Liver (tissue), 9 donors: Measurements from ENCODE around the gene PTPA. TPM values are rescaled to one million over a fixed set of nuclear protein-coding genes. Genes with fewer than 3 reads are reported as not detected.

Experiments
- DNase-seq: peaks from one replicate; pipeline ENCODE4 v3.0.0-alpha.2; 2017; ENCODE audit warnings: low spot score
- H3K27ac ChIP-seq, 2 donors: one replicate each; pipeline ENCODE4 v1.7.0; 2013; ENCODE audit warnings: inconsistent platforms in 2 of 2, low read length in 2 of 2, control low read depth in 1 of 2, low read depth in 1 of 2, mild to moderate bottlenecking in 1 of 2
- H3K27me3 ChIP-seq, 4 donors: one replicate each; pipeline versions ENCODE4 v1.6.1 to v1.7.0; 2013; ENCODE audit warnings: low read length in 3 of 4, inconsistent platforms in 1 of 4, mild to moderate bottlenecking in 1 of 4, moderate library complexity in 1 of 4; ENCODE audit not compliant: control insufficient read depth in 4 of 4, insufficient read depth in 4 of 4
- H3K36me3 ChIP-seq, 4 donors: one replicate each; pipeline versions ENCODE4 v1.6.1 to v1.7.0; 2013; ENCODE audit warnings: low read length in 3 of 4, mild to moderate bottlenecking in 3 of 4, low read depth in 1 of 4, moderate library complexity in 1 of 4; ENCODE audit not compliant: control insufficient read depth in 4 of 4, insufficient read depth in 3 of 4
- H3K4me1 ChIP-seq, 4 donors: one replicate each; pipeline versions ENCODE4 v1.6.1 to v1.7.0; 2013; ENCODE audit warnings: low read length in 3 of 4, mild to moderate bottlenecking in 3 of 4, moderate library complexity in 1 of 4; ENCODE audit not compliant: control insufficient read depth in 4 of 4, insufficient read depth in 4 of 4
- H3K4me3 ChIP-seq, 3 donors: one replicate each; pipeline versions ENCODE4 v1.6.1 to v1.7.0; 2013; ENCODE audit warnings: low read length in 3 of 3, control low read depth in 1 of 3, low read depth in 1 of 3, mild to moderate bottlenecking in 1 of 3
- H3K9ac ChIP-seq, 2 donors: one replicate each; pipeline ENCODE4 v1.7.0; 2013; ENCODE audit warnings: low read length in 2 of 2, mild to moderate bottlenecking in 2 of 2, moderate library complexity in 2 of 2, control low read depth in 1 of 2, low read depth in 1 of 2
- H3K9me3 ChIP-seq, 4 donors: one replicate each; pipeline versions ENCODE4 v1.6.1 to v1.7.0; 2013; ENCODE audit warnings: low read length in 3 of 4; ENCODE audit not compliant: control insufficient read depth in 4 of 4
- ATF3 ChIP-seq: IDR thresholded peaks from 2 replicates; pipeline ENCODE4 v1.6.1; 2016; ENCODE audit warnings: antibody characterized with exemption
- CTCF ChIP-seq: fragments of 150-350 bp; IDR thresholded peaks from 2 replicates; pipeline ENCODE4 v1.5.1; 2017; ENCODE audit warnings: improper control_type of control experiment, low read depth, low read length; ENCODE audit not compliant: missing input control
- EGR1 ChIP-seq, 2 donors: IDR thresholded peaks; 2 replicates each; pipeline ENCODE4 v1.6.1; 2016 to 2018; ENCODE audit warnings: antibody characterized with exemption in 2 of 2, low read depth in 2 of 2
- FOXA1 ChIP-seq: IDR thresholded peaks from 2 replicates; pipeline ENCODE4 v1.6.1; 2016; ENCODE audit warnings: antibody characterized with exemption
- FOXA2 ChIP-seq: IDR thresholded peaks from 2 replicates; pipeline ENCODE4 v1.6.1; 2016; ENCODE audit warnings: antibody characterized with exemption
- HNF4G ChIP-seq: IDR thresholded peaks from 2 replicates; pipeline ENCODE4 v1.6.1; 2016; ENCODE audit warnings: antibody characterized with exemption
- JUND ChIP-seq, 2 donors: IDR thresholded peaks; 2 replicates each; pipeline ENCODE4 v1.6.1; 2016; ENCODE audit warnings: antibody characterized with exemption in 2 of 2
- MAX ChIP-seq: IDR thresholded peaks from 2 replicates; pipeline ENCODE4 v1.6.1; 2016; ENCODE audit warnings: antibody characterized with exemption
- NR2F2 ChIP-seq: IDR thresholded peaks from 2 replicates; pipeline ENCODE4 v1.6.1; 2016; ENCODE audit warnings: antibody characterized with exemption
- RAD21 ChIP-seq, 2 donors: IDR thresholded peaks; 2 replicates each; pipeline ENCODE4 v1.6.1; 2016; ENCODE audit warnings: antibody characterized with exemption in 2 of 2, mild to moderate bottlenecking in 2 of 2
- REST ChIP-seq: IDR thresholded peaks from 2 replicates; pipeline ENCODE4 v1.6.1; 2016; ENCODE audit warnings: antibody characterized with exemption, mild to moderate bottlenecking
- RXRA ChIP-seq, 2 donors: IDR thresholded peaks; 2 replicates each; pipeline ENCODE4 v1.6.1; 2017 to 2018; ENCODE audit warnings: antibody characterized with exemption in 2 of 2, mild to moderate bottlenecking in 1 of 2
- SP1 ChIP-seq: IDR thresholded peaks from 2 replicates; pipeline ENCODE4 v1.6.1; 2018; ENCODE audit warnings: antibody characterized with exemption, mild to moderate bottlenecking
- TAF1 ChIP-seq: conservative IDR thresholded peaks from 2 replicates; pipeline ENCODE4 v1.6.1; 2016; ENCODE audit warnings: antibody characterized with exemption, mild to moderate bottlenecking
- YY1 ChIP-seq: IDR thresholded peaks from 2 replicates; pipeline ENCODE4 v1.6.1; 2016; ENCODE audit warnings: antibody characterized with exemption, mild to moderate bottlenecking
- ZBTB33 ChIP-seq: IDR thresholded peaks from 2 replicates; pipeline ENCODE4 v1.6.1; 2016; ENCODE audit warnings: antibody characterized with exemption
- WGBS: extraction: QIAGEN DNeasy Blood & Tissue Kit; methylation state at CpG from one replicate; pipeline ENCODE4 v1.1.7; 2013; 5-methylcytosine and 5-hydroxymethylcytosine counted together
- polyA plus RNA-seq, 2 donors: library from polyadenylated mRNA; stranded (reverse) in 1 of 2; unstranded in 1 of 2; fragments of 200-250 nt in 1 of 2; fragments of >200 nt in 1 of 2; fragmentation: Nextera tagmentation in 1 of 2; extraction: Ambion mirVana in 1 of 2; gene quantifications; one replicate each; pipeline versions ENCODE4 v1.2.1 to v1.2.3, GENCODE V29; 2013 to 2015
- total RNA-seq, 2 donors: library from RNA; depleted of rRNA; stranded (reverse); fragments of >200 nt; gene quantifications; one replicate each; pipeline ENCODE4 v1.2.3, GENCODE V29; 2014
- donor health status: healthy.
- donor health status: healthy.
- donor health status: healthy.
- donor health status: healthy.
- donor health status: healthy.

Gene PTPA
- total and polyA plus RNA-seq, 4 donors, result 27.6 to 66.0 (median 38.4) TPM

GRCh38 chr9:129131300-129132145 lies 20.3 kb downstream of the PTPA start:
- DNase-seq, result peak; percentile 86
- no peak for TF ChIP-seq NR2F2
- peak in 1 of 2 donors; percentile 27 for TF ChIP-seq RXRA (IDR thresholded peaks at IDR 0.05)
- no peak for TF ChIP-seq ATF3
- TF ChIP-seq ZBTB33, result no peak
- no peak for TF ChIP-seq FOXA2
- peak; percentile 96 to 99 for TF ChIP-seq RAD21 (IDR thresholded peaks at IDR 0.05)
- TF ChIP-seq FOXA1, result no peak
- TF ChIP-seq HNF4G, result no peak
- no peak for TF ChIP-seq JUND (IDR thresholded peaks at IDR 0.05)
- TF ChIP-seq SP1, result no peak
- no peak for TF ChIP-seq YY1
- TF ChIP-seq TAF1, result no peak
- no peak for TF ChIP-seq MAX
- no peak for TF ChIP-seq EGR1 (IDR thresholded peaks at IDR 0.05; ENCODE audit: low read depth in 2 of 2)
- TF ChIP-seq CTCF, result peak; percentile 97
- no peak for TF ChIP-seq REST
- Histone ChIP-seq H3K4me1 (peaks cover 0 to 14% (median 6%) of the 10 kb centered on the region in 4 donors), H3K27ac (no peak overlapping the region), H3K27me3 (no peaks in the 10 kb centered on the region), H3K36me3 (peaks cover 6 to 31% (median 14%) of the 10 kb centered on the region in 4 donors), H3K9ac (no peak overlapping the region), H3K9me3 (no peaks in the 10 kb centered on the region), H3K4me3 (no peak overlapping the region)
- 41% methylated on average over 13 of the region's 13 CpGs for WGBS
